NCI-H2081 treated with DMSO at 0.1 percent for 48 hours (cell line): ENCODE measurements around the gene INSIG1.

Experiments used
- DNase-seq: peaks from one replicate; lab custom pipeline; 2025; lab: John Stamatoyannopoulos, UW

The INSIG1 gene

DNA sequence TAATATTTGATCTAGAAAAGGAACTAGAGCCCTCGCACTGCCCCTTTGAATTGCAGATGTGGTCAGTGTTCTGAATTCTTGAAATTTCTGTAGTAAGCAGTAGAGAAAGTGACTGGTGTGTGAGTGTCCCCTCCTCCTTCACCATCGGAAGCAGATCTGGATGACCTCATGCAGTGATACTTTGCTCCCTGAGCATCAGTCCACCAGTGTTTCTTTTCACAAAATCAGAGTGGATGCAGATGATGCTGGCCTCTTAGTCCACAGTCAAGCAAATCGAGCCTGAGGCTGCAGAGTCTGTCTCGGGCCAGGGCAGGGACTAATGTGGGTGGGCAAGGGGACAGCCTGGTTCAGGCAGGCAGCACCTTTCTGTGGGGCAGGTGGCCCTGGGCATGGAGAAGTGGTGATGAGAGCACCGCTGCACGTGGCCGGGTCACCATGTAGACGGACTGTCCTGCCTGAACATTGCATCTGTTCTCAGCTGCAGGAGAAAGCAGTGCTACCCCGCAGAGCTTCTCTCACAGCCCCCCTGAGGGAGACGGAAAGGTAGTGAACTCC is 5.4 kb downstream of the INSIG1 start:
- no peak for DNase-seq

GRCh38 chr7:155303897-155304296 is 6.2 kb downstream of the INSIG1 start:
- DNase-seq = no peak

GRCh38 chr7:155305231-155305904 is 7.7 kb downstream of the INSIG1 start:
- no peak for DNase-seq

GRCh38 chr7:155306673-155307470 is 9.2 kb downstream of the INSIG1 start:
- no peak for DNase-seq

- DNase-seq = no peak
Measured at GRCh38 chr7:155308330-155309020, 10.8 kb downstream of the INSIG1 start.

DNA sequence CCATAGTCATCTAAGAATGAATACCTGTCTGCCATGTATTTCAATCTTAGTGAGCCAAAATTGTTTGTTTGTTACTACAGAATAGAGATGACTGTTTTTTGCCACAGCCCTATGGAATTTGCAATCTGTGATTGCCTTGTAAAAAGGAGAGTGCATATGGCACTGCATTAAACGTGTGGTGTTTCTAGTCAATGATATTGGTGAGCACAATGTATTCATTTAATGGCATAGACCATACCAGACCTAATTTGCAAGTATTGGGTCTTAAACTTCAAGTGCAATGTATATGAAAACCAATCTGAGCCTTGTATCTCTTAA is 11.3 kb downstream of the INSIG1 start:
- DNase-seq = no peak

- DNase-seq = no peak
Measured at GRCh38 chr7:155310425-155311114, 12.9 kb downstream of the INSIG1 start.

DNA sequence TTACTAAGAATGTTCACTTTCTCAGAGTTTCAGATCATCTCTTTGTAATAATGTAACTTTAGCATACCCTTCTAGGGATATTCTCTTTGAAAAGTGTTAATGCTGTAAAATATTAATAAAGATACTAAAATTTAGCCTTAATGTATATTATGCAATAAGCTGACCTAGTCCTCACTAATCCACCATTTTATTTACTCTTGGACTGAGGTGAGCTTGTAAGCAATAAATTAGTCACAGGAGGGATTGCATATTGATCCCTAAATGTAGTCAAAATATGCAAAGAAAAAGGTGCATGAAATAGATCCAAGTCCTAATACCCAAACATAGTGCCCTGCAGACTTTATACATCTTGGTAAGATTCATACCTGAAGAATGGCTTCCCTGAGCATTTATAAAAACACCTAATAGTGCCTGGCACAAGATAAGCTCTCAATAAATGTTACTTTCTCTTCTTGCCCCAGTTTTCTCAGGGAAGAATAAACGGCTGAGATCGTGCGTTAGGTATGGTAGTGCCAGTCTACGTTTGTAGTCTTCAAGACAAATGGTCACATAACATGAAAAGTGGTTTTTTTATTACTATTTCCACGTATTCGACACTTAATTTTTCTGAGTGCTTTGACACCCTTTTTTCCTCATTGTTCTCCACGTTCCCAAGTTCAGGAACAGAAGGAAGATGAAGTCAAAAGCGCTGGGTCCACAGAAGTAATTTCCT is 14.3 kb downstream of the INSIG1 start:
- DNase-seq = no peak

GRCh38 chr7:155312633-155313032 is 15.0 kb downstream of the INSIG1 start:
- no peak for DNase-seq

DNA sequence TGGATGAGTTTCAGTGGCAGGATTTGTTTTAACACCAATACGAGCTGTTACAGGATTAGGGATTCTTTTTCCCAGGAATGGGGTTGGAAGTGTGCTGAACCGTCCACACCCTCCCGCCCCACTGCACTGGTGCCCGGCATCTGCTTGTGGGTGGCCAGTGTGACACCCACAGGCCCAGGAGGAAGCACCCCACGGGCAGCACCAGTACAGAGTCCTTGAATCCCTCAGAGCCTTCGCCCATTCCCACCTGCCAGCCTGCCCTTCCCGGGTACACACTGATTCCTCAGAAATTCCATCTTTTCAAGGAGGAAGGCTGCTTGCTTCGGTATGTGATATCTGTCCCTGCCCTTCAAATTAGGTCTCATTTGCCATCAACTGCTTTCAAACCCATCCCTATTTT is 15.4 kb downstream of the INSIG1 start:
- no peak for DNase-seq

- no peak for DNase-seq
Measured at GRCh38 chr7:155315977-155316376, 18.3 kb downstream of the INSIG1 start.

DNA sequence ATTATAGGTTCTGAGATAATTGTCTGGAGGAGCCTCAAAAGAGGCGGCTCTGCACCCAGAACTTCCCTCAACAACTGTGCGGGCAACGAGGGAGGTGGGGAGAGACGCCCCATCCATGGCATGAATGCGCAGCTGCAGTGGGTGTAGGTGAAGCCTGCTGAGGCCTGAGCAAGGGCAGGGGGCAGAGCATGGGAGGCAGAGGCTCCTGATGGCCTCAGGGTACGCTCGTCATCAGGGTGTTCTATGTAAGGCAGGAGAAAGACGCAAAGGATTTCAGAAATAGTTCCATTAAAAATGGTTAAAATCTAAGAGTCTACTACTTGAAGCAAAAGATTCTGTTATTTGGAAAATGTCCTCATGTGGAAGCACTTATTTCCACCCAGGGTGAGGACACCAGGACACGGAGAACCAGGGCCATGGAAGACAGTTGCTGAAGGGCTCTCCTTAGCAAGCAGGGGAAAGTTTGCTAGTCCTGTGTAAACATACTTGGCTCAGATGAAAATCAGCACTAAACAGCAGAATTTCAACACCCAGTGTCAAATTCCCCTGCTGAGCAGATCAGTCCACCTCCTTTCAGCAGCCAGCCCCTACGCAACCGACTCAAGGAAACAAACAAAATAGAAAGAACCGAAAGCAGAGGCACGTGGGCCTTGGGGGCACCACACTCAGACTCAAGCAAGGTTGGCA is 18.9 kb downstream of the INSIG1 start:
- no peak for DNase-seq

GRCh38 chr7:155317114-155317434 is 19.4 kb downstream of the INSIG1 start:
- DNase-seq = no peak

DNA sequence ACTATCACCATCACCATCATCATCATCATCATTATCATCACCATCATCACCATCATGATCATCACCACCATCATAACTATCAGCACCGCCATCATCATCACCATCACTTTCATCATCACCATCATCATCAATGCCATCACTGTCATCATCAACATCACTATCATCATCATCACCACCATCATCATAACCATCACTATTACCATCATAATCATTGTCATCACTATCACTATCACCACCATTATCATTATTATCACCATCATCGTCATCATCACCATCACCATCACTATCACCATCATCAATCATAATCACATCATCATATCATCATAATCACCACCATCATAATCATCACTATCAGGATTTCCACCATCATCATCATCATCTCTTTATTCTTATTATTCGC is 20.6 kb downstream of the INSIG1 start:
- DNase-seq = no peak

GRCh38 chr7:155322530-155322929 is 24.9 kb downstream of the INSIG1 start:
- DNase-seq = no peak

DNA sequence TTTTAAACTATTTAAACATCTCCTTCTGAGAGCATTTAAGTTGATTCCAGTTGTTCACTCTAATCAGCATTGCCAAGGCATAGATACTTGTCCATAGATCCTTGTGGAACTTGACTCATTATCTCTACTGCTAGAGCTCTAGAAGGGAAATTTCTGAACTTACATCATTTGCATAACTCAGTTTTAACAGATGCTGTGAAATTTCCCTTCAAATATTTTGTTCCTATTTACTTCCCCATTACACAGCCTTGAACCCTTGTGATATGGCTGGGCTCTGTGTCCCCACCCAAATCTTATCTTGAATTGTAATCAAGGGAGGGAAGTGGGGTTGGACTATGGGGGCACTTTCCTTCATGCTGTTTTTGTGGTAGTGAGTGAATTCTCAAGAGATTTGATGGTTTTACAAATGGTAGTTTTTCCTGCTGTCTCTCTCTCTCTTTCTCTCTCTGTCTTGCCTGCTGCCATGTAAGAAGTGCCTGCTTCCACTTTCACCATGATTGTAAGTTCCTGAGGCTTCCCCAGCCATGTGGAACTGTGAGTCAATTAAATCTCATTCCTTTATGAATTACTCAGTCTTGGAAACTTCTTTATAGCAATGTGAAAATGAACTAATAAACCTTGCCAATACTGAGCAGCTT is 25.4 kb downstream of the INSIG1 start:
- no peak for DNase-seq

DNA sequence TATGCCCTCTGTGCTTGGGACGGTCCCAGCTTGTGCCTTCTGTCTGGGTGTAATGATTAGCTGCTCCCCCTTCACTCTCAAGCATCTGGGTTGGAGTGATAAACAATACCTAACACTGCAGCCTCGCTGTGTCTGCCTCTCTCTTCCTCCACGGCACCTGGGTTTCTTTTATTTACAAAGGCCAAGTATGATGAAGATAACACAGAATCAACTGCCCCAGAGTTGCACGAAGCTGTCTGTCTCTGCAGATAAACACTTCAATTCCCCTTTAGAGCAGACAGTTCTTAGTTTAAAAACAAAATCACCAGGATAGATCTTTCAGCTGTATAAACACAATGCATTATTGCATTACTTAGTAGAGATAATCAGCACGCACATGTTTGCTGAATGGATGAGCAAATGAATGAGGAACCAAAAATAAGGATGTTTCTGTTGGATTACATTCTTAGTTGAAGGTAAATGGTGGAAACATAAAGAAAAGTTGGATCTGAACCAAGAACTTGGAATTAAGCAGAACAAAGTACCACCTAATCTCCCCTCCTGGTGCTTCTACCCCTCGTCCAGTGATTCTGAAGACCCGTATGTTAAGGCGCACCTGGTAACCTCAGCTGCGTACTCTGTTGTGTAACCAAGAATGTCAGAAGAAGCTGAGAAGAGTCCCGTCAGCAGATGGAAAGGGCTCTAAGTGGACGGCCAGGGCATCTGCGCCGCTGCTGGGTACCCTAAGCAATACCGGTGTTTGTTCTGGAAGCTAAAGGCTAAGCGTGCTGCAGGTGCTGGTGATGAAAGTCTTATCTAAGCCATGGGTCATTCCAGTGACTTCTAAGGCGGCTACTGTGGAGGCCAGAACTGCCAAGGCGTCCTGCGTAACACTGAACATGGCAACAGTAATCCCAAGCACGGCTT is 26.6 kb downstream of the INSIG1 start:
- DNase-seq = no peak

DNA sequence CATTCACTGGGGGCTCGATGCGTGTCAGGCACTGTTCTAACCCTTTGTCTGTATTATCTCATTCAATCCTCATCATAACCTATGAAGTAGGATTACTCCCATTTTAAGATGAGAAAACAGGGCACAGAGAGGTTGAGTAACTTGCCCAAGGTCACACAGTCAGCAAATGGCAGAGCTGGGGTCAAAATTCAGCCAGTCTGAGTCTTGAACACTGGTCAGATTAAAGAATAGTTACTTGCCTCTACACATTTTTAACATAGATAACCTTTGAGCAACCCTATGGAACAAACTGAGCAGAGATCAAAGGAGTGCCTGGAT is 27.2 kb downstream of the INSIG1 start:
- DNase-seq = no peak

DNA sequence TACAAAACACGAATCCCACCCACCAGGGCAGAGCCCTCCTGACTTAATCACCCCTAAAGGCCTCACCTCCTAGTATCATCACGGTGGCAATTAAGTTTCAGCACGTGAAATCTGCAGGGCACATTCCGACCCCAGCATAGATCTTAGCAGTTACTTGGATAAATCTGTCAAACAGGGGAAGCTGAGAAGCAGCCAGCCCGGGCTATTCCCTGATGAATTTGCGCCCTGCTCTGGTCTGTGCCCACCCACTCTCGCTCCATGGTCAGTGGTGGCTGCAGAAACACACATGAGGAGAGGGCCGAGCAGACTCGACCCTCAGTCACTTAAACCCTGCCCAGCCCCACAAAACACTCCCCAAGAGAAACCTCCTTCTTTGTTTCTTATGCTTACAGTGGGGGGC is 28.7 kb downstream of the INSIG1 start:
- no peak for DNase-seq
